ENCODE results near the gene C1orf216. TPM values are rescaled to one million over a fixed set of nuclear protein-coding genes. Genes with fewer than 3 reads are reported as not detected.
"Not testable (repeated sequence)": the region's sequence is repeated elsewhere in the genome, so short reads cannot be mapped to it uniquely, and the experiment has no call there.

C1orf216 gene
- total RNA-seq: 9.8 TPM
- long read RNA-seq, transcript C1orf216-201 (2 exons, 3,218 nt): major isoform, 34 of 43 reads
- long read RNA-seq, partial matches to known transcripts: 0 of 43 reads
- long read RNA-seq, other reads (novel, unspliced or antisense): 9 of 43 reads

GRCh38 chr1:35718492-35719336 lies at the start of gene C1orf216:
C1orf216 (minus strand) TSS chr1:35718884; CDS start chr1:35716321, 2,563 bp downstream.
- intact Hi-C loops (cut with micrococcal nuclease): no loop called here
- peak; percentile 84 for DNase-seq

GRCh38 chr1:35764283-35764682 lies 45.6 kb upstream of the C1orf216 start:
- no peak for DNase-seq
- ATAC-seq: no peak
- intact Hi-C loops (cut with micrococcal nuclease): no loop called here

More at GRCh38 chr1:35718492-35719336, at the start of gene C1orf216:
- peak; percentile 96 for ATAC-seq

- no peak for ATAC-seq
- DNase-seq: no peak
- intact Hi-C loops (cut with micrococcal nuclease): no loop called here
Measured at GRCh38 chr1:35763201-35763600, 44.5 kb upstream of the C1orf216 start.

- intact Hi-C loops (cut with micrococcal nuclease): no loop called here
- no peak for ATAC-seq
- DNase-seq: no peak
Measured at GRCh38 chr1:35762141-35762540, 43.5 kb upstream of the C1orf216 start.

GRCh38 chr1:35756064-35756463 lies 37.4 kb upstream of the C1orf216 start:
- intact Hi-C loops (cut with micrococcal nuclease): no loop called here
- ATAC-seq (no peak), DNase-seq (no peak)

GRCh38 chr1:35753626-35754260 lies 35.1 kb upstream of the C1orf216 start:
- ATAC-seq: no peak
- no peak for DNase-seq
- intact Hi-C loops (cut with micrococcal nuclease): no loop called here

GRCh38 chr1:35748326-35748725 lies 29.6 kb upstream of the C1orf216 start:
- DNase-seq: no peak
- ATAC-seq: no peak
- intact Hi-C loops (cut with micrococcal nuclease): no loop called here

- no peak for DNase-seq
- intact Hi-C loops (cut with micrococcal nuclease): no loop called here
- no peak for ATAC-seq
Measured at GRCh38 chr1:35745124-35745730, 26.5 kb upstream of the C1orf216 start.

GRCh38 chr1:35737120-35737519 lies 18.4 kb upstream of the C1orf216 start:
- ATAC-seq (no peak), DNase-seq (no peak)
- intact Hi-C loops (cut with micrococcal nuclease): no loop called here

- ATAC-seq: no peak
- intact Hi-C loops (cut with micrococcal nuclease): loop anchor here (10.0 kb wide), 2 partner anchors 93 to 153 kb away; partner anchors contain the start of gene TFAP2E
Measured at GRCh38 chr1:35727434-35728040, 8.9 kb upstream of the C1orf216 start.

GRCh38 chr1:35726450-35727433 lies 8.1 kb upstream of the C1orf216 start:
- ATAC-seq (peak; percentile 89), DNase-seq (peak; percentile 52)
- intact Hi-C loops (cut with micrococcal nuclease): loop anchor here (10.0 kb wide), 2 partner anchors 92 to 152 kb away; partner anchors contain the start of gene TFAP2E

More at GRCh38 chr1:35727434-35728040, 8.9 kb upstream of the C1orf216 start:
- no peak for DNase-seq

- DNase-seq (no peak), ATAC-seq (no peak)
- intact Hi-C loops (cut with micrococcal nuclease): loop anchor here (10.0 kb wide), 2 partner anchors 91 to 151 kb away; partner anchors contain the start of gene TFAP2E
Measured at GRCh38 chr1:35725596-35725995, 6.9 kb upstream of the C1orf216 start.

GRCh38 chr1:35717911-35718476 lies 690 bp downstream of the C1orf216 start:
- DNase-seq: peak; percentile 66

GRCh38 chr1:35715568-35716002 lies 3.1 kb downstream of the C1orf216 start:
- intact Hi-C loops (cut with micrococcal nuclease): no loop called here
- DNase-seq (peak; percentile 76), ATAC-seq (peak; percentile 45)

More at GRCh38 chr1:35717911-35718476, 690 bp downstream of the C1orf216 start:
- peak; percentile 63 for ATAC-seq
- intact Hi-C loops (cut with micrococcal nuclease): no loop called here

- no peak for DNase-seq
- no peak for ATAC-seq
- intact Hi-C loops (cut with micrococcal nuclease): no loop called here
Measured at GRCh38 chr1:35714921-35715567, 3.6 kb downstream of the C1orf216 start.

- DNase-seq; ATAC-seq; intact Hi-C loops (cut with micrococcal nuclease): not testable (repeated sequence)
Measured at GRCh38 chr1:35711098-35711497, 7.6 kb downstream of the C1orf216 start.

- DNase-seq (no peak), ATAC-seq (no peak)
- intact Hi-C loops (cut with micrococcal nuclease): no loop called here
Measured at GRCh38 chr1:35708952-35709351, 9.7 kb downstream of the C1orf216 start.
